HG02840 (cell line): Measurements from ENCODE around the gene SAMD10.
"Not testable (repeated sequence)": the region's sequence is repeated elsewhere in the genome, so short reads cannot be mapped to it uniquely, and the experiment has no call there.

ENCODE experiments used
- ATAC-seq: cut with Tn5 transposase; IDR thresholded peaks from one replicate; pipeline ENCODE4 v1.9.1; 2021; ENCODE audit warnings: mild to moderate bottlenecking, moderate library complexity, moderate number of reproducible peaks; ENCODE audit not compliant: unreplicated experiment, low FRiP score

SAMD10 gene

GRCh38 chr20:63970714-63971431 is 8.6 kb downstream of the SAMD10 start:
- no peak for ATAC-seq

GRCh38 chr20:63969838-63970713 is 9.4 kb downstream of the SAMD10 start, which contains the start of gene ZNF512B:
Gene ZNF512B, minus strand, starts transcription at chr20:63969930. Its CDS starts 1,980 bp downstream, at chr20:63967950.
- ATAC-seq = no peak

DNA sequence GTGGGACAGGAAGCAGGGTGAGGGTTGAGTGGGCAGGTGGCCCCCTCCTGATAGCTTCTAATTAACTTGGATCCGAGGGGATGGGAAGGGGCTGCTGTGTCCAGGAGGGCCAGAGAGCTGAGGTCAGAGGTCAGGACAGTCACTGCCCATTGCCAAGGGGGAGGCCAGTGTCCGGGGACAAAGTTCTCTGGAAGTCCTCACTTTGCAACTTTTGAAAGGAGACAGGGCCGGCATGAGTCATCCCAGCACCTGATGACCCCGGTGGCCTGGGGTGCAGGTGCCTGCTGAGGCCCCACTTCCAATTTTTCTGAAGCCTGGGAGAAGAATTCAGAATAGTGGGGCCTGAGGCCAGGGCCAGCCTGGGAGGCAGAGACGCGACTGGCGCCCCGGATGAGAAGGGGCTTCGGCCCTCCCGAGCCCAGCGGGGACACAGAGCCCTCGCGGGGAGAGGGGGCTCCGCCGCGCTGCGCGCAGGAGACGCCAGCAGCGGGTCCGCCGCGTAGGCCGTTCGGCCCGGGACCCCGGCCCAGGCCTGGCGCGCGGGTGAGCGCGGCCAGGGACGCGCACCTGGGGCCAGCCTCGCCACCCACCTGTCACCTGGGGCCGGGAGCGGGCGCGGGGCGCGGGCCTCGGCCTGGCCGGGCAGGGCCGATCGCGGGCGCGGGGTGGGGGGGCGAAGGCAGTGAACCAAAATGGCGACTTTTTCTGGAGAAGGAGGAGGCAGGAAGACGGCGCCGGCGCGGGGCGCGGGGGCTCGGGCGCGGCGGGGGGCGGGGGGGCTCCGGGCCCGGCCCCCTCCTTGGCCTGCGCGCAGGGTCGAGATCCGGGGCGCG is 10.3 kb downstream of the SAMD10 start:
- ATAC-seq = no peak

DNA sequence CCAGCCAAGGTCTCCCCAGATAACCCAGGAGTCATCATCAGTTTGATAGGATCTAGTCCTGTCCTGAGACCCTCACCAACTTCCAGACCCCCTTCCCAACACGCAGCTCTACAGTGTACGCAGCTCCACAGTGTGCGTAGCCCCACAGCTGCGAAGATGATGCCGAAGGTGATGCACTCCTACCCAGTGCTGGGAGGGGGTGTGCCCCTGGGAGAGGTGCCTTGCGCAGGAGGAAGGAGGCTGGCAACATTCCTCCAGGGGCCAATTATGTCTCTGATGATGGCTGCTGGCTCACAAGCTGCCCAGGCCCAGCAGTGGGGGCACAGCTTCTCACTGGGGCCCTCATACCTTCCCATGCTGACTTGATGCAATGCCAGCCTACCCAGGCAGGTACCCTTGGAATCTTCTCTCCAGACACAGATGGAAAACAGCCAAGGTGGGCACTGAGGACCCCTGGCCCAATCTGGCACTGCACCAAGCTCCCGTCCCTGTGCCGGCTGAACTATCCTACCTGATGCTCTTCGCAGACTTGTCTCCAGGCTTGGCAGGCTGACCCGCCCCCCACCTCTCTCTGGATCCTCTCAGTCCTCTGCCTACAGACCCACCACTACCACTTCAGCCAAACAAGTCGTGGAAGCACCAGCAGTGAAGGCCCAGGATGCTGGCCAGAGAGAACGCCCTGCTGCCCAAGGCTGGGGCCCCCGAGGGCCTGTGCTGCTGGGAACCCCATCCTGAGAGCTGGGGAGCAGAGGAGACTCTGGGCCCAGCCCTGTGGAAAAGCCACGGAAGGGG is 11.1 kb downstream of the SAMD10 start:
- no peak for ATAC-seq

- ATAC-seq = no peak
These were observed 11.9 kb downstream of the SAMD10 start for GRCh38 chr20:63967330-63968135.

DNA sequence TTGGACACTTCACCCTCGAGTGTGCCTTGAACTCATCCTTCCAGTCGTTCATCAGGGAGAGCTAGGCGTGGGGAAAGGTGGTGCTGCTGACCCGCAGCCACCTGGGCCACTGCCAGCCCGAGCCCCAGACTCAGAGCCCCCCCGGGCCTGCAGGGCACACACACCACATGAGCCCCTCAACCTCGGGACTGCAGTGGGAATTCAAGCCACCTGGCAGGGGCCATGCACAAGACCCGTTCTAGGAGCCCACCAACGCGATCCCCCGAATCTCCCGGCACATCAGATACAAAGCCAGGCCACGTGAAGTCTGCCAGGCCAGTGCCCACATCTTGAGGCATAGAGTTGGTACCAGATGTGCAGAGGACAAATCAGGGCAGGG is 12.5 kb downstream of the SAMD10 start:
- ATAC-seq = no peak

- no peak for ATAC-seq
These were observed 13.1 kb downstream of the SAMD10 start for GRCh38 chr20:63966172-63966943.

- ATAC-seq = no peak
These were observed 15.0 kb downstream of the SAMD10 start for GRCh38 chr20:63964412-63964811.

DNA sequence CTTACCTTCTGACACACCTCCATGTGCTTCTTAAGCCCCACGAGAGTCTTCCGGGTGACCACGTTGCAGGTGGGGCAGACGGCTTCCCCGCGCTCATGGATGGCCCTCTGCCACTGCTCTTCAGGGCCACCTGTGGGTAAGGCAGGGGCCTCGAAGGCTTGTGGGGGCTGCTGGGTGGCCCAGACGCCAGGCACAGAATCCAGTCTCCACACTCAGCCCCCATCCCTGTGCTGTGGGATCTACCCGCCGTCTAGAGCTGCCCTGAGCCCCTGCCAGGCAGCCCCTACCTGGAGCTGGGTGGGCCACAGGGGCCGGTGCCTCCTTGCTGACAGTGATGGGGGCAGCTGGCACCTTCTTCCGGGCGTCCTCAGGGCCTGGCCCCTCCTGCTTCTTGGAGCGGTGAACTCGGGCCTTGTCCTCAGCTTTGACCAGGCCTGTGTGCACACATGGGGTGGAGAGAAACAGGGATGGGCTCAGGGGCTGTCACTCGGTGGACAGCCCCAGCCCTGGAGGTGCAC is 15.6 kb downstream of the SAMD10 start:
- no peak for ATAC-seq

GRCh38 chr20:63963348-63963741 is 16.1 kb downstream of the SAMD10 start:
- no peak for ATAC-seq

GRCh38 chr20:63962426-63963347 is 16.8 kb downstream of the SAMD10 start:
- ATAC-seq = no peak

- ATAC-seq = no peak
These were observed 17.6 kb downstream of the SAMD10 start for GRCh38 chr20:63961664-63962425.

- not testable (repeated sequence) for ATAC-seq
These were observed 18.5 kb downstream of the SAMD10 start for GRCh38 chr20:63960654-63961621.

- no peak for ATAC-seq
These were observed 19.8 kb downstream of the SAMD10 start for GRCh38 chr20:63959699-63960075.

DNA sequence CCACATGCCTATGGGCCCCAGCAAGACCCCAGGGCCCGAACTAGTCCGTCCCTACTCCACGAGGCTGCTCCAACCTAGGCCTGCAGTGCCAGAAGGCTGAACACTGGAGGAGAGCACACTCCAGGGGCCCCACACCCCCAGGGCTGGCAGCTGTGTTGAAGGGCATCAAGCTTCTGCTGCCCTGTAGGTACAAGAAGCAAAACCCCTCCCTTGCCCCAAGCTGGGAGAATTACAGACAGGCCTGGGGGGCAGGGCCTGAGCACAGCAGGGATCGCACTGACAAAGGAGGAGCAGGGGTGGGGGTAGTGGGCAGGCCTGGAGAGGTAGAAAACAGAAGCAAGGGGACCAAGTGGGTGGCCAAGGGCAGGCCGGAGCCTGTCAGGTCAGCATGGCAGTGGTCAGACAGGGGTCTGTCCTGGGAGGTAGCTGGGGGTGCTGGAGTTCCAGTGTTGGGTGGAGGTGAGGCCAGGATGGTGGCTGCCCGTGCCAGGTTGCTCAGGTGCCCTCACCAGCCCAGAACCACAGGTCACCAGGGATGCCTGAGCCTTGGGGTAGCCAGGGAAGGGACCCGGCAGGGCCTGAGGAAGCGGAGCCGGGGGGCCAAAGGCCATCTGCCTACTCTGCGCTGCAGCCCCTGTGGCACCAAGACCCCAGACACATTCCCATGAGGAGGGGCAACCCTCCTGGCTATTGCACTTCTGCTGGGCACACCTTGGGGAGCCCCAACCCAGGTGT is 20.3 kb downstream of the SAMD10 start:
- no peak for ATAC-seq
